ENCODE data around the gene GPR18. TPM values are rescaled to one million over a fixed set of nuclear protein-coding genes. Genes with fewer than 3 reads are reported as not detected.

Gene GPR18
- total RNA-seq, 2 experiments from 2014 or later: 16.2 to 16.6 TPM

- peaks cover 65% of the 10 kb centered on the region for H3K4me1 Mint-ChIP-seq (ENCODE audit: low read depth)
- no peak for ATAC-seq
- DNase-seq: no peak
- no peaks in the 10 kb centered on the region for H3K27me3 Mint-ChIP-seq (ENCODE audit: low read depth)
- no peak overlapping the region for H3K4me3 Mint-ChIP-seq
- ChIA-PET CTCF (interaction anchor here (0.6 to 11.7 kb wide), 14 partner anchors 8 to 398 kb away, joined by 3 to 346 read pairs (median 50); partner anchors contain the start of genes GPR18 and UBAC2), POLR2A (interaction anchor here (1.0 to 5.0 kb wide), 2 partner anchors 36 to 68 kb away, joined by 3 to 40 read pairs; partner anchors contain the start of gene UBAC2)
- no peak overlapping the region for H3K27ac Mint-ChIP-seq
- peaks cover 8% of the 10 kb centered on the region for H3K9me3 Mint-ChIP-seq (ENCODE audit: insufficient read depth)
- peaks cover 37% of the 10 kb centered on the region for H3K36me3 Mint-ChIP-seq (ENCODE audit: low read depth)
Measured at GRCh38 chr13:99267927-99268326, 9.7 kb upstream of the GPR18 start.

GRCh38 chr13:99266827-99267226 lies 8.6 kb upstream of the GPR18 start:
- peaks cover 55% of the 10 kb centered on the region for H3K4me1 Mint-ChIP-seq (ENCODE audit: low read depth)
- H3K27ac Mint-ChIP-seq: no peak overlapping the region

GRCh38 chr13:99265821-99266426 lies 7.7 kb upstream of the GPR18 start:
- POLR2A ChIA-PET: interaction anchor here (5.0 kb wide), 1 partner anchor 66 kb away, joined by 40 read pairs; the partner anchor contains the start of gene UBAC2
- ATAC-seq: peak; percentile 60
- Mint-ChIP-seq H3K9me3 (ENCODE audit: insufficient read depth) (no peaks in the 10 kb centered on the region), H3K36me3 (ENCODE audit: low read depth) (peaks cover 21% of the 10 kb centered on the region), H3K27ac (peak overlapping the region; percentile 17), H3K4me1 (ENCODE audit: low read depth) (peaks cover 53% of the 10 kb centered on the region), H3K27me3 (ENCODE audit: low read depth) (no peaks in the 10 kb centered on the region), H3K4me3 (no peak overlapping the region)
- CTCF ChIA-PET: interaction anchor here (0.6 to 11.7 kb wide), 53 partner anchors 10 to 426 kb away, joined by 3 to 346 read pairs (median 4); partner anchors contain the start of genes GPR18 and UBAC2
- no peak for DNase-seq

More at GRCh38 chr13:99266827-99267226, 8.6 kb upstream of the GPR18 start:
- ChIA-PET CTCF (interaction anchor here (0.8 to 11.7 kb wide), 27 partner anchors 9 to 427 kb away, joined by 3 to 346 read pairs (median 6); partner anchors contain the start of genes GPR18 and UBAC2), POLR2A (interaction anchor here (1.0 to 5.0 kb wide), 2 partner anchors 37 to 66 kb away, joined by 3 to 40 read pairs; partner anchors contain the start of gene UBAC2)
- Mint-ChIP-seq H3K27me3 (ENCODE audit: low read depth) (no peaks in the 10 kb centered on the region), H3K36me3 (ENCODE audit: low read depth) (peaks cover 27% of the 10 kb centered on the region), H3K9me3 (ENCODE audit: insufficient read depth) (no peaks in the 10 kb centered on the region), H3K4me3 (no peak overlapping the region)
- DNase-seq: no peak
- ATAC-seq: no peak

- peaks cover 20% of the 10 kb centered on the region for H3K36me3 Mint-ChIP-seq (ENCODE audit: low read depth)
- H3K4me1 Mint-ChIP-seq (ENCODE audit: low read depth): peaks cover 55% of the 10 kb centered on the region
- peak overlapping the region; percentile 17 for H3K27ac Mint-ChIP-seq
- DNase-seq: no peak
- H3K4me3 Mint-ChIP-seq: no peak overlapping the region
- no peak for ATAC-seq
- ChIA-PET CTCF (interaction anchor here (0.7 to 11.7 kb wide), 34 partner anchors 9 to 425 kb away, joined by 3 to 346 read pairs (median 5); partner anchors contain the start of genes GPR18 and UBAC2), POLR2A (interaction anchor here (5.0 kb wide), 1 partner anchor 65 kb away, joined by 40 read pairs; the partner anchor contains the start of gene UBAC2)
- H3K9me3 Mint-ChIP-seq (ENCODE audit: insufficient read depth): no peaks in the 10 kb centered on the region
- no peaks in the 10 kb centered on the region for H3K27me3 Mint-ChIP-seq (ENCODE audit: low read depth)
Measured at GRCh38 chr13:99265162-99265800, 7.1 kb upstream of the GPR18 start.

- Mint-ChIP-seq H3K27ac (peak overlapping the region; percentile 82), H3K4me3 (no peak overlapping the region), H3K9me3 (ENCODE audit: insufficient read depth) (no peaks in the 10 kb centered on the region), H3K27me3 (ENCODE audit: low read depth) (no peaks in the 10 kb centered on the region), H3K36me3 (ENCODE audit: low read depth) (peaks cover 31% of the 10 kb centered on the region), H3K4me1 (ENCODE audit: low read depth) (peaks cover 61% of the 10 kb centered on the region)
- DNase-seq: no peak
- peak; percentile 57 for ATAC-seq
- ChIA-PET CTCF (interaction anchor here (0.7 to 11.7 kb wide), 12 partner anchors 8 to 395 kb away, joined by 3 to 346 read pairs (median 7); partner anchors contain the start of genes GPR18 and UBAC2), POLR2A (interaction anchor here (0.8 to 5.0 kb wide), 3 partner anchors 46 to 88 kb away, joined by 3 to 40 read pairs (median 3); partner anchors contain the start of gene UBAC2)
Measured at GRCh38 chr13:99264051-99264450, 5.9 kb upstream of the GPR18 start.

GRCh38 chr13:99263126-99263785 lies 5.1 kb upstream of the GPR18 start:
- Mint-ChIP-seq H3K27me3 (ENCODE audit: low read depth) (no peaks in the 10 kb centered on the region), H3K4me3 (no peak overlapping the region), H3K4me1 (ENCODE audit: low read depth) (peaks cover 61% of the 10 kb centered on the region), H3K36me3 (ENCODE audit: low read depth) (peaks cover 28% of the 10 kb centered on the region), H3K27ac (peak overlapping the region; percentile 82), H3K9me3 (ENCODE audit: insufficient read depth) (no peaks in the 10 kb centered on the region)
- ATAC-seq: no peak
- ChIA-PET CTCF (interaction anchor here (1.6 to 11.7 kb wide), 5 partner anchors 61 to 234 kb away, joined by 5 to 346 read pairs (median 219); partner anchors contain the start of gene UBAC2), POLR2A (interaction anchor here (1.0 to 5.0 kb wide), 3 partner anchors 45 to 64 kb away, joined by 3 to 40 read pairs (median 4); partner anchors contain the start of gene UBAC2)
- no peak for DNase-seq

GRCh38 chr13:99261059-99261458 lies 2.9 kb upstream of the GPR18 start:
- DNase-seq (no peak), ATAC-seq (no peak)
- ChIA-PET POLR2A (interaction anchor here (2.0 kb wide), 1 partner anchor 60 kb away, joined by 15 read pairs; the partner anchor contains the start of gene UBAC2), CTCF (interaction anchor here (1.2 to 7.9 kb wide), 4 partner anchors 9 to 176 kb away, joined by 3 to 131 read pairs (median 25); partner anchors contain the start of gene UBAC2)
- Mint-ChIP-seq H3K4me3 (no peak overlapping the region), H3K36me3 (ENCODE audit: low read depth) (peaks cover 39% of the 10 kb centered on the region), H3K9me3 (ENCODE audit: insufficient read depth) (no peaks in the 10 kb centered on the region), H3K27ac (peak overlapping the region; percentile 32), H3K4me1 (ENCODE audit: low read depth) (peaks cover 71% of the 10 kb centered on the region), H3K27me3 (ENCODE audit: low read depth) (no peaks in the 10 kb centered on the region)

- no peaks in the 10 kb centered on the region for H3K27me3 Mint-ChIP-seq (ENCODE audit: low read depth)
- POLR2A ChIA-PET: interaction anchor here (0.8 to 2.0 kb wide), 4 partner anchors 9 to 60 kb away, joined by 3 to 15 read pairs (median 3); partner anchors contain the start of gene UBAC2
- peak overlapping the region; percentile 83 for H3K4me3 Mint-ChIP-seq
- no peak for DNase-seq
- CTCF ChIA-PET: interaction anchor here (1.3 to 7.9 kb wide), 5 partner anchors 10 to 177 kb away, joined by 4 to 131 read pairs (median 21); partner anchors contain the start of gene UBAC2
- peaks cover 70% of the 10 kb centered on the region for H3K4me1 Mint-ChIP-seq (ENCODE audit: low read depth)
- H3K27ac Mint-ChIP-seq: peak overlapping the region; percentile 94
- peaks cover 38% of the 10 kb centered on the region for H3K36me3 Mint-ChIP-seq (ENCODE audit: low read depth)
- no peaks in the 10 kb centered on the region for H3K9me3 Mint-ChIP-seq (ENCODE audit: insufficient read depth)
- ATAC-seq: no peak
Measured at GRCh38 chr13:99260216-99260615, 2.0 kb upstream of the GPR18 start.

- ChIA-PET POLR2A (interaction anchor here (0.9 to 4.3 kb wide), 10 partner anchors 9 to 93 kb away, joined by 3 to 84 read pairs (median 6); partner anchors contain the start of gene UBAC2), CTCF (interaction anchor here (0.8 to 7.9 kb wide), 14 partner anchors 9 to 390 kb away, joined by 3 to 131 read pairs (median 4); partner anchors contain the start of gene UBAC2)
- ATAC-seq: peak; percentile 41
- Mint-ChIP-seq H3K9me3 (ENCODE audit: insufficient read depth) (no peaks in the 10 kb centered on the region), H3K4me1 (ENCODE audit: low read depth) (peaks cover 67% of the 10 kb centered on the region), H3K27ac (peak overlapping the region; percentile 94), H3K4me3 (peak overlapping the region; percentile 83), H3K36me3 (ENCODE audit: low read depth) (peaks cover 42% of the 10 kb centered on the region), H3K27me3 (ENCODE audit: low read depth) (no peaks in the 10 kb centered on the region)
- DNase-seq: peak; percentile 61
Measured at GRCh38 chr13:99258946-99259345, 767 bp upstream of the GPR18 start.

- Mint-ChIP-seq H3K27ac (peak overlapping the region; percentile 60), H3K36me3 (ENCODE audit: low read depth) (peaks cover 48% of the 10 kb centered on the region), H3K9me3 (ENCODE audit: insufficient read depth) (no peaks in the 10 kb centered on the region)
Measured at GRCh38 chr13:99257291-99257690, 888 bp downstream of the GPR18 start.

More at GRCh38 chr13:99257291-99257690, 888 bp downstream of the GPR18 start:
- ChIA-PET POLR2A (interaction anchor here (1.0 to 4.3 kb wide), 8 partner anchors 19 to 164 kb away, joined by 3 to 84 read pairs (median 6); partner anchors contain the start of gene UBAC2), CTCF (interaction anchor here (0.8 to 7.9 kb wide), 13 partner anchors 11 to 180 kb away, joined by 3 to 131 read pairs (median 4); partner anchors contain the start of gene UBAC2)
- no peak for DNase-seq
- no peaks in the 10 kb centered on the region for H3K27me3 Mint-ChIP-seq (ENCODE audit: low read depth)
- ATAC-seq: no peak
- peak overlapping the region; percentile 76 for H3K4me3 Mint-ChIP-seq
- H3K4me1 Mint-ChIP-seq (ENCODE audit: low read depth): peaks cover 62% of the 10 kb centered on the region
